PFSK-1 (cell line): Measurements from ENCODE around the gene SLC25A52.

Experiments
- FOXP2 ChIP-seq: optimal IDR thresholded peaks from 2 replicates; pipeline ENCODE3; 2011; ENCODE audit warnings: borderline replicate concordance, control low read depth, inconsistent platforms; ENCODE audit not compliant: insufficient read depth; ENCODE audit errors: extremely low read length, extremely low read depth
- POLR2AphosphoS5 ChIP-seq: IDR thresholded peaks from 2 replicates; pipeline ENCODE4 v1.6.1; 2012; ENCODE audit warnings: low read depth, mild to moderate bottlenecking, control low read depth, low read length, moderate library complexity
- SIN3A ChIP-seq: IDR thresholded peaks from 2 replicates; pipeline ENCODE4 v1.6.1; 2012; ENCODE audit warnings: mild to moderate bottlenecking, low read length, moderate library complexity, borderline replicate concordance; ENCODE audit not compliant: insufficient read depth
- TAF1 ChIP-seq: IDR thresholded peaks from 2 replicates; pipeline ENCODE4 v1.6.1; 2012; ENCODE audit warnings: low read length, control low read depth, borderline replicate concordance; ENCODE audit not compliant: insufficient read depth
- TF ChIP-seq, protein P1 (sequence below), 2 experiments: IDR thresholded peaks; 2 replicates each; pipeline versions ENCODE4 v1.6.1 to v1.8.0; 2011 to 2012; ENCODE audit warnings: low read depth in 2 of 2, low read length in 2 of 2, control low read depth in 1 of 2, inconsistent platforms in 1 of 2, mild to moderate bottlenecking in 1 of 2, moderate library complexity in 1 of 2; ENCODE audit not compliant: insufficient read depth in 1 of 2

The SLC25A52 gene

DNA sequence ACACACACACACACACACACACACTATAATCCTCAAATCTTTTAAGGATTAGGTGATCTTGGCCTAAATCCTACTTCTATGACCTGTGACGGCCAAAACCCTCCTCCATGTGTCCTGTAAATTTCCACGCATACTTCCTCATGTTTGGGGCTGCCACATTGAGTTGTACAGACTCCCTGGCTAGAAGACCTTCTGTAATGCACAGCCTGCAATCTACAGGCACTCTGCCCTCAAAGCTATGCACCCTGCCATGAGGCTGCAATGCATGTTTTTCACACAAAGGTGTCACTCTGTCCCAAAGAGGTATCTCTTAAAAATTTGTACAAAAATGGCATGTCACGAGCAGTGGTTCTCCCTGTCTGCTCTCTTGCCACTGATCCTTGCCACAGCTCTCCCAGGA is 49.9 kb downstream of the SLC25A52 start:
- TF ChIP-seq, protein P1, sequence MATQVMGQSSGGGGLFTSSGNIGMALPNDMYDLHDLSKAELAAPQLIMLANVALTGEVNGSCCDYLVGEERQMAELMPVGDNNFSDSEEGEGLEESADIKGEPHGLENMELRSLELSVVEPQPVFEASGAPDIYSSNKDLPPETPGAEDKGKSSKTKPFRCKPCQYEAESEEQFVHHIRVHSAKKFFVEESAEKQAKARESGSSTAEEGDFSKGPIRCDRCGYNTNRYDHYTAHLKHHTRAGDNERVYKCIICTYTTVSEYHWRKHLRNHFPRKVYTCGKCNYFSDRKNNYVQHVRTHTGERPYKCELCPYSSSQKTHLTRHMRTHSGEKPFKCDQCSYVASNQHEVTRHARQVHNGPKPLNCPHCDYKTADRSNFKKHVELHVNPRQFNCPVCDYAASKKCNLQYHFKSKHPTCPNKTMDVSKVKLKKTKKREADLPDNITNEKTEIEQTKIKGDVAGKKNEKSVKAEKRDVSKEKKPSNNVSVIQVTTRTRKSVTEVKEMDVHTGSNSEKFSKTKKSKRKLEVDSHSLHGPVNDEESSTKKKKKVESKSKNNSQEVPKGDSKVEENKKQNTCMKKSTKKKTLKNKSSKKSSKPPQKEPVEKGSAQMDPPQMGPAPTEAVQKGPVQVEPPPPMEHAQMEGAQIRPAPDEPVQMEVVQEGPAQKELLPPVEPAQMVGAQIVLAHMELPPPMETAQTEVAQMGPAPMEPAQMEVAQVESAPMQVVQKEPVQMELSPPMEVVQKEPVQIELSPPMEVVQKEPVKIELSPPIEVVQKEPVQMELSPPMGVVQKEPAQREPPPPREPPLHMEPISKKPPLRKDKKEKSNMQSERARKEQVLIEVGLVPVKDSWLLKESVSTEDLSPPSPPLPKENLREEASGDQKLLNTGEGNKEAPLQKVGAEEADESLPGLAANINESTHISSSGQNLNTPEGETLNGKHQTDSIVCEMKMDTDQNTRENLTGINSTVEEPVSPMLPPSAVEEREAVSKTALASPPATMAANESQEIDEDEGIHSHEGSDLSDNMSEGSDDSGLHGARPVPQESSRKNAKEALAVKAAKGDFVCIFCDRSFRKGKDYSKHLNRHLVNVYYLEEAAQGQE (IDR thresholded peaks at IDR 0.05; ENCODE audit: insufficient read depth in 1 of 2, low read depth in 2 of 2, low read length in 2 of 2), result no peak
- TF ChIP-seq FOXP2 (no peak), SIN3A (no peak), POLR2AphosphoS5 (no peak), TAF1 (no peak)
